Neural progenitor cell (in vitro differentiated cells): ENCODE measurements around the gene SMAD9. TPM values are rescaled to one million over a fixed set of nuclear protein-coding genes. Genes with fewer than 3 reads are reported as not detected.

Experiments used
- DNase-seq: peaks from one replicate; pipeline ENCODE4 v3.0.0-alpha.2; 2016; ENCODE audit warnings: low spot score
- H2AFZ ChIP-seq: fragments of 200-600 bp; sonication (generic); replicated peaks from 2 replicates; pipeline ENCODE4 v1.6.1; 2016; ENCODE audit warnings: antibody characterized with exemption
- H3F3A ChIP-seq: fragments of 200-600 bp; sonication (generic); 2 replicates; pipeline ENCODE4 v1.6.1; 2016; ENCODE audit warnings: antibody characterized with exemption, low read depth
- H3K27ac ChIP-seq: fragments of 200-600 bp; sonication (generic); 2 replicates; pipeline ENCODE4 v1.5.1; 2016; ENCODE audit warnings: mild to moderate bottlenecking
- H3K27me3 ChIP-seq: fragments of 200-600 bp; sonication (generic); 2 replicates; pipeline ENCODE4 v1.6.1; 2016; ENCODE audit warnings: mild to moderate bottlenecking, moderate library complexity
- H3K36me3 ChIP-seq: fragments of 200-600 bp; sonication (generic); 2 replicates; pipeline ENCODE4 v1.5.1; 2016
- H3K4me1 ChIP-seq: fragments of 200-600 bp; sonication (generic); 2 replicates; pipeline ENCODE4 v1.6.1; 2016; ENCODE audit warnings: mixed run types
- H3K4me2 ChIP-seq: fragments of 200-600 bp; sonication (generic); 2 replicates; pipeline ENCODE4 v1.6.1; 2016
- H3K4me3 ChIP-seq: fragments of 200-600 bp; sonication (generic); 2 replicates; pipeline ENCODE4 v1.5.1; 2016
- H3K79me2 ChIP-seq: fragments of 200-600 bp; sonication (generic); 2 replicates; pipeline ENCODE4 v1.6.1; 2016; ENCODE audit warnings: low read depth
- H3K9ac ChIP-seq: fragments of 200-600 bp; sonication (generic); 2 replicates; pipeline ENCODE4 v1.6.1; 2016
- H3K9me3 ChIP-seq: fragments of 200-600 bp; sonication (generic); 2 replicates; pipeline ENCODE4 v1.5.1; 2016; ENCODE audit warnings: low read depth
- H4K20me1 ChIP-seq: fragments of 200-600 bp; sonication (generic); 2 replicates; pipeline ENCODE4 v1.6.1; 2016; ENCODE audit warnings: low read depth
- H3K27ac Mint-ChIP-seq: 3 replicates; pipeline ENCODE4 v1.8.0; 2021; ENCODE audit warnings: mixed read lengths
- H3K27me3 Mint-ChIP-seq: 2 replicates; pipeline ENCODE4 v1.8.0; 2022; ENCODE audit warnings: low read depth, mild to moderate bottlenecking, inconsistent platforms, moderate library complexity, mixed read lengths; ENCODE audit not compliant: insufficient read depth
- H3K36me3 Mint-ChIP-seq: 3 replicates; pipeline ENCODE4 v1.8.0; 2021; ENCODE audit warnings: mixed read lengths
- H3K4me1 Mint-ChIP-seq: 3 replicates; pipeline ENCODE4 v1.8.0; 2021; ENCODE audit warnings: mixed read lengths
- H3K4me3 Mint-ChIP-seq: 3 replicates; pipeline ENCODE4 v1.8.0; 2021; ENCODE audit warnings: mild to moderate bottlenecking, moderate library complexity, mixed read lengths
- H3K9me3 Mint-ChIP-seq: 3 replicates; pipeline ENCODE4 v1.8.0; 2020; ENCODE audit warnings: mixed read lengths
- EZH2 ChIP-seq: fragments of 200-600 bp; sonication (generic); IDR thresholded peaks from 2 replicates; pipeline ENCODE4 v1.6.1; 2017; ENCODE audit warnings: antibody characterized with exemption, mild to moderate bottlenecking, moderate library complexity
- EZH2phosphoT487 ChIP-seq: fragments of 200-600 bp; sonication (generic); IDR thresholded peaks from 2 replicates; pipeline ENCODE4 v1.6.1; 2017; ENCODE audit warnings: antibody characterized with exemption
- total RNA-seq: library from RNA; depleted of rRNA; stranded (reverse); fragments of >200 nt; gene quantifications from 2 replicates; pipeline ENCODE4 v1.2.3, GENCODE V29; 2015; ENCODE audit warnings: low replicate concordance
- TF ChIP-seq, protein P1 (sequence below): fragments of 200-600 bp; sonication (generic); IDR thresholded peaks from 2 replicates; pipeline ENCODE4 v1.5.1; 2017; ENCODE audit warnings: antibody characterized with exemption, mild to moderate bottlenecking

Gene SMAD9
- total RNA-seq, 1 donor from 2014 or later: 1.6 TPM

DNA sequence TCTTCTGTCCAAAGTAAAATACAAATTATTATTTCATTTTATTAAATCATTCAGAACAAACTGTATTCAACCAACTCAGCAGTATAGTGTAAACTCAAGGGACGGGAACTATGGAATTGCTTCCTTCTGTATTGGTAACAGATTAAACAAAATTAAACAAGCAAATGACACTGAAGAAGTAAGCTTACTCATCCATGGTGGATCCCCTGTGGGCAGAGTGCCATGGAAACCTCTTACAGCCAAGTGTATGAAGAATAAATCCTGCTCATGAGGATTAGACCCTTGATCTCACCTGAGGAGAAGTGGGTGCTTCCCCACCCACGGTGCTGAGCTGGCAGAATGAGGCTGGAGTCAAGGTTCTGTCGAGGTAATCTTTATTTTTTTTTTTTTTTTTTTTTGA, 119.0 kb downstream of the SMAD9 start:
- Histone ChIP-seq H3K36me3 (no peaks in the 10 kb centered on the region), H4K20me1 (no peaks in the 10 kb centered on the region), H3K27ac (no peak overlapping the region), H3K9me3 (no peaks in the 10 kb centered on the region), H3F3A (no peaks in the 10 kb centered on the region), H3K4me2 (no peak overlapping the region), H3K4me3 (no peak overlapping the region), H3K27me3 (no peaks in the 10 kb centered on the region), H2AFZ (no peak overlapping the region), H3K79me2 (no peaks in the 10 kb centered on the region), H3K4me1 (no peaks in the 10 kb centered on the region), H3K9ac (no peak overlapping the region)
- no peak for DNase-seq
- Mint-ChIP-seq H3K27me3 (no peaks in the 10 kb centered on the region), H3K27ac (no peak overlapping the region), H3K36me3 (no peaks in the 10 kb centered on the region), H3K4me1 (peaks cover 22% of the 10 kb centered on the region), H3K4me3 (no peak overlapping the region), H3K9me3 (no peaks in the 10 kb centered on the region)
- TF ChIP-seq EZH2phosphoT487 (no peak), EZH2 (no peak)
- TF ChIP-seq, protein P1, sequence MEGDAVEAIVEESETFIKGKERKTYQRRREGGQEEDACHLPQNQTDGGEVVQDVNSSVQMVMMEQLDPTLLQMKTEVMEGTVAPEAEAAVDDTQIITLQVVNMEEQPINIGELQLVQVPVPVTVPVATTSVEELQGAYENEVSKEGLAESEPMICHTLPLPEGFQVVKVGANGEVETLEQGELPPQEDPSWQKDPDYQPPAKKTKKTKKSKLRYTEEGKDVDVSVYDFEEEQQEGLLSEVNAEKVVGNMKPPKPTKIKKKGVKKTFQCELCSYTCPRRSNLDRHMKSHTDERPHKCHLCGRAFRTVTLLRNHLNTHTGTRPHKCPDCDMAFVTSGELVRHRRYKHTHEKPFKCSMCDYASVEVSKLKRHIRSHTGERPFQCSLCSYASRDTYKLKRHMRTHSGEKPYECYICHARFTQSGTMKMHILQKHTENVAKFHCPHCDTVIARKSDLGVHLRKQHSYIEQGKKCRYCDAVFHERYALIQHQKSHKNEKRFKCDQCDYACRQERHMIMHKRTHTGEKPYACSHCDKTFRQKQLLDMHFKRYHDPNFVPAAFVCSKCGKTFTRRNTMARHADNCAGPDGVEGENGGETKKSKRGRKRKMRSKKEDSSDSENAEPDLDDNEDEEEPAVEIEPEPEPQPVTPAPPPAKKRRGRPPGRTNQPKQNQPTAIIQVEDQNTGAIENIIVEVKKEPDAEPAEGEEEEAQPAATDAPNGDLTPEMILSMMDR: no peak

DNA sequence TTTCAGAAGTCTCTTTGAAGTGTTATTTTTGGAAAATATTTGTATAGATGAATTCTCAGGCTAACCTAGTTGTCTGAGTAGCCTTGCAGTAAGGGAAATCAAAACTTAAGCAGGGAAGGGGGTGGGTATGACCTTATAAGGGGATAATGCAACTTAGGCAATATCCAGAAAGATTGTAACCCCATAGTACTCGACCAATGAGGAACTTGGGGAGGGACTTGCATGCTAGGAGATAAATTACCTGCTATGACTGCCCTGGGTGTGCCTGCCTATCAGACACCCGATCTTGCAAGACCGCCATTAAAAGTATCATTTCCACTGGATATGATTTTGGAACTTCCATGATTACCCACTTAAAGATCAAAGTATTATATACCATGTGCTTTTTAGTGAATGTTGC, 124.0 kb downstream of the SMAD9 start:
- Mint-ChIP-seq H3K4me3 (no peak overlapping the region), H3K27me3 (no peaks in the 10 kb centered on the region), H3K36me3 (no peaks in the 10 kb centered on the region), H3K4me1 (peaks cover 5% of the 10 kb centered on the region), H3K9me3 (no peaks in the 10 kb centered on the region), H3K27ac (no peak overlapping the region)
- Histone ChIP-seq H3F3A (no peaks in the 10 kb centered on the region), H3K4me3 (no peak overlapping the region), H3K27me3 (no peaks in the 10 kb centered on the region), H4K20me1 (no peaks in the 10 kb centered on the region), H3K27ac (no peak overlapping the region), H3K9me3 (no peaks in the 10 kb centered on the region), H3K4me2 (no peak overlapping the region), H3K4me1 (no peaks in the 10 kb centered on the region), H3K9ac (no peak overlapping the region), H3K79me2 (no peaks in the 10 kb centered on the region), H3K36me3 (no peaks in the 10 kb centered on the region), H2AFZ (no peak overlapping the region)
- DNase-seq: no peak
- TF ChIP-seq, protein P1: no peak
- TF ChIP-seq EZH2 (no peak), EZH2phosphoT487 (no peak)

DNA sequence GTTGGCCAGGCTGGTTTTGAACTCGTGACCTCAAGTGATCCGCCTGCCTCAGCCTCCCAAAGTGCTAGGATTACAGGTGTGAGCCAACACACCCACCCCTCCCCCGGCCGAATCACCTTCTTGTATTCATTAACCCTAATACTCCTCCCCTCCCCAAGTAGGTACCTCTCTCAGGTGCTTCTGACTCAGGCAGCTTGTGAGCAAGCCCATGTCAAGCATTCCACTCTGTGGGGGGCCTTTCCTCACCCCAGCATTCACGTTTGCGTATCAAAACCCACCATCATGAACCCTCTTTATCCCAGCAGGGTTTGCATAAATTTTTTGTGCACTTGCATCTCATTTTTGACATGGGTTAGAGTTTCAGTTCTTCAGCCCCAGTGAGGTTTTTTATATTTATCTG, 124.6 kb downstream of the SMAD9 start:
- Histone ChIP-seq H3K36me3 (no peaks in the 10 kb centered on the region), H4K20me1 (no peaks in the 10 kb centered on the region), H3K27me3 (no peaks in the 10 kb centered on the region), H3K4me1 (no peaks in the 10 kb centered on the region), H3K9me3 (no peaks in the 10 kb centered on the region), H2AFZ (no peak overlapping the region), H3K27ac (no peak overlapping the region), H3F3A (no peaks in the 10 kb centered on the region), H3K4me3 (no peak overlapping the region), H3K9ac (no peak overlapping the region), H3K79me2 (no peaks in the 10 kb centered on the region), H3K4me2 (no peak overlapping the region)
- H3K27me3 Mint-ChIP-seq: no peaks in the 10 kb centered on the region
- H3K4me1 Mint-ChIP-seq: peaks cover 2% of the 10 kb centered on the region
- no peak overlapping the region for H3K4me3 Mint-ChIP-seq
- no peaks in the 10 kb centered on the region for H3K36me3 Mint-ChIP-seq
- TF ChIP-seq EZH2: no peak
- TF ChIP-seq, protein P1: no peak
- no peak for TF ChIP-seq EZH2phosphoT487
- DNase-seq: no peak
- no peaks in the 10 kb centered on the region for H3K9me3 Mint-ChIP-seq
- H3K27ac Mint-ChIP-seq: no peak overlapping the region

Other genes with a start within 250 kb of the SMAD9 start
- 0.28 TPM in 1 of 2 replicates, not detected in the other for gene SERTM1, start 246.2 kb downstream of the SMAD9 start, total RNA-seq
- gene RFXAP, start 101.0 kb downstream of the SMAD9 start, total RNA-seq: 7.5 and 10.4 TPM in 2 replicates
- 17.2 and 24.1 TPM in 2 replicates for gene ALG5, start 79.1 kb upstream of the SMAD9 start, total RNA-seq
- gene EXOSC8, start 80.5 kb upstream of the SMAD9 start, total RNA-seq: 108 and 155 TPM in 2 replicates
- 64.5 and 88.2 TPM in 2 replicates for gene SUPT20H, start 139.4 kb upstream of the SMAD9 start, total RNA-seq
- not detected in 2 replicates for gene CSNK1A1L, start 185.4 kb upstream of the SMAD9 start, total RNA-seq